Left colon (tissue), 2 donors: ENCODE results near the gene EXOC7. TPM values are rescaled to one million over a fixed set of nuclear protein-coding genes. Genes with fewer than 3 reads are reported as not detected.

ENCODE experiments used
- ATAC-seq: fragments of 200-7000 bp; cut with Tn5 transposase; one replicate; pipeline ENCODE4 v1.9.1; 2020; ENCODE audit warnings: mild to moderate bottlenecking, moderate library complexity
- DNase-seq, 2 donors: peaks; one replicate each; pipeline ENCODE4 v3.0.0-alpha.2; 2020
- intact Hi-C, 2 donors: fragments of 100-400 bp; cut with DNase I in 1 of 2; cut with micrococcal nuclease in 1 of 2; formaldehyde crosslinking; loops; one replicate each; pipeline versions ENCODE4 v1.11.2 to v1.14.0; 2022; cut with DNase I, micrococcal nuclease
- microRNA-seq, 2 donors: library from miRNA; unstranded; fragments of <30 nt; microRNA quantifications; one replicate each; pipeline versions ENCODE4 v1.1.0 to v1.2.0, GENCODE V29; 2020
- total RNA-seq, 2 donors: library from RNA; stranded (reverse); fragmentation: NEBNext Ultra II Directional; extraction: Animal tissue kit (Norgen Biotek cat#: 25700); gene quantifications; one replicate each; pipeline ENCODE4 v1.2.1, GENCODE V29; 2021
- donor health status: DM: no; HTN: no; CAD: no.
- donor health status: DM: yes; HTN: yes; CAD: no.

The EXOC7 gene
- total RNA-seq, 2 donors from 2014 or later = 100 to 102 TPM

- no peak for ATAC-seq
- intact Hi-C loops = no loop called here
- no peak for DNase-seq
Measured at GRCh38 chr17:76033139-76033538, 70.4 kb downstream of the EXOC7 start.

- no peak for ATAC-seq
- no peak for DNase-seq
- intact Hi-C loops = no loop called here
Measured at GRCh38 chr17:76032780-76033108, 70.8 kb downstream of the EXOC7 start.

- intact Hi-C loops = no loop called here
- ATAC-seq (peak; percentile 6), DNase-seq (no peak)
Measured at GRCh38 chr17:76032073-76032779, 71.4 kb downstream of the EXOC7 start.

Small RNA genes within 50 kb of the gene (microRNA-seq; reads per million reads assigned to microRNA genes)
- 0 to 0.53 reads per million in 2 donors for gene MIR6868

Other genes with a start within 250 kb of the EXOC7 start
- 100 to 1,000 TPM in 1 of 2 donors, 10 to 100 TPM in 1; 96.5 to 105 TPM for gene WBP2, start 248.5 kb downstream of the EXOC7 start, total RNA-seq
- gene TRIM47, start 225.2 kb downstream of the EXOC7 start, total RNA-seq = 10 to 100 TPM; 44.8 to 61.8 TPM
- gene TRIM65, start 206.8 kb downstream of the EXOC7 start, total RNA-seq = 10 to 100 TPM; 15.0 to 18.7 TPM
- 100 to 1,000 TPM in 1 of 2 donors, 10 to 100 TPM in 1; 84.2 to 111 TPM for gene MRPL38, start 198.9 kb downstream of the EXOC7 start, total RNA-seq
- gene FBF1, start 162.7 kb downstream of the EXOC7 start, total RNA-seq = 1 to 10 TPM; 5.2 to 5.5 TPM
- 100 to 1,000 TPM; 170 to 225 TPM for gene ACOX1, start 124.6 kb downstream of the EXOC7 start, total RNA-seq
- gene TEN1, start 124.5 kb downstream of the EXOC7 start, total RNA-seq = 10 to 100 TPM; 21.2 to 27.9 TPM
- 10 to 100 TPM; 10.1 to 12.4 TPM for gene CDK3, start 102.9 kb downstream of the EXOC7 start, total RNA-seq
- 10 to 100 TPM; 18.9 to 28.5 TPM for gene EVPL, start 76.5 kb downstream of the EXOC7 start, total RNA-seq
- gene SRP68, start 31.3 kb downstream of the EXOC7 start, total RNA-seq = 10 to 100 TPM; 49.9 to 56.5 TPM
- not detected for gene GALR2, start 29.0 kb downstream of the EXOC7 start, total RNA-seq
- gene ZACN, start 24.6 kb downstream of the EXOC7 start, total RNA-seq = under 1 TPM in 1 of 2 donors, not detected in 1; 0.22 TPM
- 1 to 10 TPM; 1.6 to 2.8 TPM for gene FOXJ1, start 37.5 kb upstream of the EXOC7 start, total RNA-seq
- 10 to 100 TPM; 23.6 to 89.3 TPM for gene RNF157, start 136.7 kb upstream of the EXOC7 start, total RNA-seq
- gene UBALD2, start 161.6 kb upstream of the EXOC7 start, total RNA-seq = 100 to 1,000 TPM in 1 of 2 donors, 10 to 100 TPM in 1; 75.6 to 113 TPM
- 1 to 10 TPM; 1.9 to 2.3 TPM for gene QRICH2, start 204.5 kb upstream of the EXOC7 start, total RNA-seq